H1 (cell line): ENCODE measurements around the gene AGBL4. TPM values are rescaled to one million over a fixed set of nuclear protein-coding genes. Genes with fewer than 3 reads are reported as not detected.

Experiments
- BACH1 ChIP-seq: IDR thresholded peaks from 2 replicates; pipeline ENCODE4 v1.6.1; 2012; ENCODE audit warnings: low read length, improper control_type of control experiment
- BCL11A ChIP-seq, 2 experiments: IDR thresholded peaks; one replicate each; pipeline ENCODE4 v1.6.1; 2011; ENCODE audit warnings: low read depth in 2 of 2, low read length in 2 of 2, mild to moderate bottlenecking in 2 of 2
- CBX5 ChIP-seq: fragments of 300-800, 300-1000 bp; sonication (generic); IDR thresholded peaks from 2 replicates; pipeline ENCODE4 v1.7.1; 2016; ENCODE audit warnings: antibody characterized with exemption, low read length, low read depth
- CREB1 ChIP-seq: IDR thresholded peaks from 2 replicates; pipeline ENCODE4 v1.6.1; 2012; ENCODE audit warnings: inconsistent platforms
- EGR1 ChIP-seq: IDR thresholded peaks from 2 replicates; pipeline ENCODE4 v1.6.1; 2011; ENCODE audit warnings: low read depth, low read length, borderline replicate concordance
- KDM5A ChIP-seq: fragments of 200-600 bp; IDR thresholded peaks from 2 replicates; pipeline ENCODE4 v1.7.1; 2012; ENCODE audit warnings: mild to moderate bottlenecking, low read length, inconsistent platforms, mixed read lengths
- MAFK ChIP-seq: IDR thresholded peaks from 2 replicates; pipeline ENCODE4 v1.6.1; 2012; ENCODE audit warnings: low read depth, mild to moderate bottlenecking, improper control_type of control experiment, low read length
- RAD21 ChIP-seq, 2 experiments: IDR thresholded peaks in 1 of 2; conservative IDR thresholded peaks in 1 of 2; 2 replicates each; pipeline ENCODE4 v1.6.1; 2011; ENCODE audit warnings: low read depth in 2 of 2, low read length in 2 of 2, improper control_type of control experiment in 1 of 2, inconsistent platforms in 1 of 2, mild to moderate bottlenecking in 1 of 2, moderate library complexity in 1 of 2
- RBBP5 ChIP-seq: IDR thresholded peaks from 2 replicates; pipeline ENCODE4 v1.7.1; 2012; ENCODE audit warnings: low read depth, mild to moderate bottlenecking, inconsistent platforms, low read length, moderate library complexity, borderline replicate concordance
- SIN3A ChIP-seq, 2 experiments: IDR thresholded peaks in 1 of 2; conservative IDR thresholded peaks in 1 of 2; 2 replicates each; pipeline ENCODE4 v1.6.1; 2011 to 2012; ENCODE audit warnings: low read length in 2 of 2, improper control_type of control experiment in 1 of 2, low read depth in 1 of 2, mild to moderate bottlenecking in 1 of 2
- SRF ChIP-seq: IDR thresholded peaks from 2 replicates; pipeline ENCODE4 v1.6.1; 2011; ENCODE audit warnings: mild to moderate bottlenecking, low read depth, low read length, moderate library complexity
- TBP ChIP-seq: IDR thresholded peaks from 2 replicates; pipeline ENCODE4 v1.6.1; 2011; ENCODE audit warnings: low read depth, low read length, improper control_type of control experiment
- polyA plus RNA-seq, 7 experiments: library from polyadenylated mRNA; depleted of rRNA in 3 of 7; stranded (reverse) in 5 of 7; unstranded in 2 of 7; fragments of >200 nt in 5 of 7; fragments of 200-250 nt in 2 of 7; gene quantifications; 1 replicate in 5 of 7; 2 replicates in 1 of 7; 4 replicates in 1 of 7; pipeline versions ENCODE4 v1.2.1 to v1.2.3, GENCODE V29; 2011 to 2013; ENCODE audit warnings: missing spikeins in 2 of 7, mixed read lengths in 2 of 7
- total RNA-seq: library from RNA; stranded (reverse); fragmentation: NEBNext Ultra II Directional; extraction: Animal tissue kit (Norgen Biotek cat#: 25700); gene quantifications from 2 replicates; pipeline ENCODE4 v1.2.1, GENCODE V29; 2021

AGBL4 gene
- total and polyA plus RNA-seq, 2 of the 8 experiments (the other 6 are each of a cell fraction or from before 2014, with no cell fraction given) = 0.41 to 0.45 TPM

GRCh38 chr1:48776393-48777218 is 1247.1 kb downstream of the AGBL4 start, which contains the start of gene BEND5 (continued):
- 0 out of 2 replicates have a peak, but pooled peaks have one; percentile 34 for TF ChIP-seq EGR1
- no peak for TF ChIP-seq BCL11A (IDR thresholded peaks at IDR 0.05; ENCODE audit: low read depth in 2 of 2, low read length in 2 of 2)
- TF ChIP-seq RBBP5 = peak; percentile 70; the same call in 1 of the 2 replicates
- peak in 1 of 2 experiments; percentile 67; a peak in 1 of 4 replicates for TF ChIP-seq SIN3A (conservative IDR thresholded peaks at IDR 0.05 in 1 of 2, IDR thresholded peaks at IDR 0.05 in 1 of 2; ENCODE audit: low read depth in 1 of 2, low read length in 2 of 2)
- TF ChIP-seq CBX5 = no peak
- no peak for TF ChIP-seq KDM5A
- TF ChIP-seq RAD21 (IDR thresholded peaks at IDR 0.05 in 1 of 2, conservative IDR thresholded peaks at IDR 0.05 in 1 of 2; ENCODE audit: low read depth in 2 of 2, low read length in 2 of 2) = no peak
- no peak for TF ChIP-seq MAFK
- no peak; the same call in 1 of the 2 replicates for TF ChIP-seq TBP
- no peak for TF ChIP-seq BACH1
- TF ChIP-seq CREB1 = 0 out of 2 replicates have a peak, but pooled peaks have one; percentile 9
- TF ChIP-seq SRF = peak; percentile 50; the same call in 1 of the 2 replicates
